Activated CD4-positive, alpha-beta T cell treated with anti-CD3 and anti-CD28 coated beads, Interleukin-2, amount 10 ng/mL, durations not matched to agents 7 days and 5 days (primary cell): Measurements from ENCODE around the gene GLRX5. TPM values are rescaled to one million over a fixed set of nuclear protein-coding genes. Genes with fewer than 3 reads are reported as not detected.

Source experiments
- CTCF ChIA-PET: fragments of 350-600 bp; sonication (Branson Sonifier 250); formaldehyde crosslinking; loops from one replicate; lab custom pipeline; 2021; ENCODE audit warnings: antibody characterized with exemption; lab: Charles Lee
- POLR2A ChIA-PET: fragments of 350-600 bp; sonication (Branson Sonifier 250); formaldehyde crosslinking; loops from one replicate; lab custom pipeline; 2021; ENCODE audit warnings: antibody characterized with exemption; lab: Charles Lee
- DNase-seq: peaks from one replicate; pipeline ENCODE4 v3.0.0-alpha.2; 2020
- H3K27ac Mint-ChIP-seq: one replicate; pipeline ENCODE4 v1.8.0; 2021; ENCODE audit warnings: mild to moderate bottlenecking, moderate library complexity, mixed read lengths
- H3K27me3 Mint-ChIP-seq: one replicate; pipeline ENCODE4 v1.8.0; 2021; ENCODE audit warnings: mixed read lengths
- H3K36me3 Mint-ChIP-seq: one replicate; pipeline ENCODE4 v1.8.0; 2021; ENCODE audit warnings: low read depth, mixed read lengths
- H3K4me1 Mint-ChIP-seq: one replicate; pipeline ENCODE4 v1.8.0; 2021; ENCODE audit warnings: mixed read lengths
- H3K4me3 Mint-ChIP-seq: one replicate; pipeline ENCODE4 v1.8.0; 2021; ENCODE audit warnings: mild to moderate bottlenecking, moderate library complexity, mixed read lengths
- H3K9me3 Mint-ChIP-seq: one replicate; pipeline ENCODE4 v1.8.0; 2021; ENCODE audit warnings: mixed read lengths
- total RNA-seq, 2 experiments: library from RNA; stranded (reverse); gene quantifications; one replicate each; pipeline ENCODE4 v1.2.3, GENCODE V29; 2021

Gene GLRX5
- total RNA-seq, 2 experiments from 2014 or later: 36.6 to 51.2 TPM

GRCh38 chr14:95493976-95494375, 40.9 kb upstream of the GLRX5 start:
- Mint-ChIP-seq H3K9me3 (peaks cover 3% of the 10 kb centered on the region), H3K36me3 (peaks cover 41% of the 10 kb centered on the region), H3K4me1 (peaks cover 67% of the 10 kb centered on the region), H3K27ac (peak overlapping the region; percentile 2), H3K27me3 (no peaks in the 10 kb centered on the region), H3K4me3 (no peak overlapping the region)
- POLR2A ChIA-PET: no interaction called here
- no peak for DNase-seq
- CTCF ChIA-PET: interaction anchor here (0.7 to 2.1 kb wide), 3 partner anchors 12 to 68 kb away, joined by 4 to 5 read pairs (median 5); partner anchors contain the start of gene SYNE3

- no peak for DNase-seq
- ChIA-PET POLR2A (no interaction called here), CTCF (interaction anchor here (0.7 kb wide), 1 partner anchor 67 kb away, joined by 4 read pairs; no protein-coding TSS in a partner anchor)
- H3K4me1 Mint-ChIP-seq: peaks cover 69% of the 10 kb centered on the region
- no peak overlapping the region for H3K4me3 Mint-ChIP-seq
- H3K36me3 Mint-ChIP-seq: peaks cover 44% of the 10 kb centered on the region
- peaks cover 3% of the 10 kb centered on the region for H3K9me3 Mint-ChIP-seq
- H3K27me3 Mint-ChIP-seq: no peaks in the 10 kb centered on the region
- peak overlapping the region; percentile 83 for H3K27ac Mint-ChIP-seq
Observed at GRCh38 chr14:95494456-95494855, 40.4 kb upstream of the GLRX5 start.

DNA sequence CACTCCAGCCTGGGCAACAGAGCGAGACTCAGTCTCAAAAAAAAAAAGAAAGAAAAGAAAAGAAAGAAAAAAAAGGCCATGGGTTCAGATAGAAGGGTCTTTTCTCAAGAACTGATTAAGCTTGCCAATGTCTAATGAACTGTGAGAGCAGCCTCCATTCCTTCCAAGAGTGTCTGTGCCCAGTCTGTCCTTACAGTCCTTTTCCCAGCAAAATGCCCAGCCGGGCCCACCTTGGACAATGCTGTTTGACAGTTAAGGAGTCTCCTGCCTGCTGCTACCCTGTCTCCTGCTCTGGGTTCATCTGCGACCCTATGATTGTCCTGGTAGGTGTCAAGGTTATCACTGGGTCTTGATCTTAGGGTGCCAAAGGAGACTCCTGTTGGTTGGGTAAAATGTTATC, 39.8 kb upstream of the GLRX5 start:
- H3K27me3 Mint-ChIP-seq: no peaks in the 10 kb centered on the region
- peak overlapping the region; percentile 83 for H3K27ac Mint-ChIP-seq
- peaks cover 3% of the 10 kb centered on the region for H3K9me3 Mint-ChIP-seq
- peaks cover 46% of the 10 kb centered on the region for H3K36me3 Mint-ChIP-seq
- CTCF ChIA-PET: no interaction called here
- no peak for DNase-seq
- H3K4me3 Mint-ChIP-seq: no peak overlapping the region
- POLR2A ChIA-PET: no interaction called here
- peaks cover 72% of the 10 kb centered on the region for H3K4me1 Mint-ChIP-seq

DNA sequence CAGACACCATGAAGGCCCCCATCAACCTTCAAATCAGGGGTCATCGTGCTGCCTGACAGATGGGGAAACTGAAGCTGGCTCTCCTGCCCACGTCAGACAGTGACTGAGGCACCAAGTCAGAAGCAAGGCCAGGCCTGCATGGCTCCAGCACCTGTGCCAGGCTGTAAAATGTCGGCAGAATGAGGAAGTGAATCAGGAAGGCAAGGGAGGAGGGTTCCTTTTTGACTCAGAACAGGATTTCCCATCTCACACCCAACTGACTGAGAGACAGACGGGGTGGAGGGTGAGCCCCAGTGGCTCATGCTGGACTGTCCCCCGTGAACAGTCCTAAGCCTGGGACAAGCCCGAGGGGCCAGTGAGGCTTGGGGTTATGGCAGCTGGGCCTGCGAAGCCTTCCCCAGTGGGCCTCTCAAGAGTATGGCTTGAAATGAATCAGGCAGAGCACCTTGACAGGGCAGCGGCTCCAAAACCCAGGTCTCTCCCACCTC, 39.3 kb upstream of the GLRX5 start:
- ChIA-PET CTCF (interaction anchor here (1.0 to 1.7 kb wide), 3 partner anchors 24 to 32 kb away, joined by 3 to 8 read pairs (median 5); no protein-coding TSS in a partner anchor), POLR2A (interaction anchor here (0.9 to 1.6 kb wide), 3 partner anchors 9 to 28 kb away, joined by 3 to 5 read pairs (median 4); no protein-coding TSS in a partner anchor)
- Mint-ChIP-seq H3K27me3 (no peaks in the 10 kb centered on the region), H3K36me3 (peaks cover 47% of the 10 kb centered on the region), H3K27ac (peak overlapping the region; percentile 79), H3K4me1 (peaks cover 75% of the 10 kb centered on the region), H3K4me3 (peak overlapping the region; percentile 15), H3K9me3 (peaks cover 3% of the 10 kb centered on the region)
- no peak for DNase-seq

DNA sequence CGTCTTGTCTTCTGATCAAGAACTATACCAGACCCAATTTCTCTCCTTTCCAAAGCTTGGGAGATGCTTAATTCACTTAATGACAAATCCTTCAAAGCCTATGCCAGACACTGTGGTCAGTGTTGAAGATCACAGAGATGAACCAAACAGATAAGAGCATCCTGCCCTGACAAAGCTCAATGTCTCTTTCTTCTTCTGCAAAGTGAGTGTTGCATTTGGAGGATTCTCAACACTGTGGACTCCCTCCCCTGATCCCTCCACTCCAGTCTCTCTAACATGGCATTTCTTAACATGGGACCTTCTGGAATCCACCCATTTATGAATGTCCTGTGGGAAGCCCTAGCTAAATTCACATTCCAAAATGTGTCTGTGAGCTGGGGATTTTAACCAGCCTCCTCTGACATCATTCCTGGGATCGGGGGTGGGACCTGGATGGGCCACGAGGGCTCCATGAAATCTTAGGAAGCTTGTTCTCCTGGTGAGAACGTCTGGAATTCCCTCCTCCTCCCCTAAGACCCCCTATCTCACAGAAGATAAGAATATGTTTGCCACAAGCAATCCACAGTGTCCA, 38.7 kb upstream of the GLRX5 start:
- Mint-ChIP-seq H3K27me3 (no peaks in the 10 kb centered on the region), H3K27ac (peak overlapping the region; percentile 79), H3K36me3 (peaks cover 48% of the 10 kb centered on the region), H3K9me3 (peaks cover 3% of the 10 kb centered on the region), H3K4me3 (peak overlapping the region; percentile 15), H3K4me1 (peaks cover 78% of the 10 kb centered on the region)
- DNase-seq: peak; percentile 37
- POLR2A ChIA-PET: interaction anchor here (0.9 to 1.6 kb wide), 3 partner anchors 9 to 27 kb away, joined by 3 to 5 read pairs (median 4); no protein-coding TSS in a partner anchor
- CTCF ChIA-PET: interaction anchor here (1.0 to 1.7 kb wide), 5 partner anchors 10 to 31 kb away, joined by 3 to 8 read pairs (median 5); no protein-coding TSS in a partner anchor

DNA sequence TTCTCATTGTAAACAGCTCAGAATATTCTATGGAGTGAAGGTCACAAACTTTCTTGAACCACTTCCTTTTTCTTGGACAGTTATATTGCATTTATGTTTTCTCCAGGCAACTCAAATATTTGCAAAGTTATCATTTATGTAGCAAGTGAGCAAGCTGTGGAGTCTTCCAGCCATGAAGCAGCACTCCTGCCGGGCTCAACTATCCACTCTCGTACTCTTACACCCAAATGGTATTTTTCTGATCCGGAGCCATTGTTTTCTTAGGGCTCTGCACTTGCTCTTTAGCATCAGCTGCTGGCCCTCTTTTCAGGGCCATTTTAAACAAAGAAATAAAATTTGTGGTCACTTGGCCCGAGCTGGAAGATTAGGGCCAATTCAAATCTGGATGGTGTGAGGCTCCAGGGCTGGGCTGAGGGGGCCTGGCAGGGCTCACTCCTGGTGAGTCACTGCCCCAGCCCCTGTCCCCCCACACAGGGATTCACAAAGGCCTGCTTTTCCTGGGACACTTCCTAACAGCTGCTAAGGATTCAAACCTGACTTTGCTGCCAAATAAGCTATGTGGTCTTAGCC, 38.1 kb upstream of the GLRX5 start:
- Mint-ChIP-seq H3K27ac (peak overlapping the region; percentile 79), H3K4me1 (peaks cover 78% of the 10 kb centered on the region), H3K36me3 (peaks cover 45% of the 10 kb centered on the region), H3K9me3 (peaks cover 3% of the 10 kb centered on the region), H3K27me3 (no peaks in the 10 kb centered on the region), H3K4me3 (no peak overlapping the region)
- CTCF ChIA-PET: interaction anchor here (1.0 to 1.7 kb wide), 5 partner anchors 10 to 31 kb away, joined by 3 to 8 read pairs (median 5); no protein-coding TSS in a partner anchor
- POLR2A ChIA-PET: interaction anchor here (1.3 to 1.6 kb wide), 2 partner anchors 16 to 27 kb away, joined by 4 to 5 read pairs; no protein-coding TSS in a partner anchor
- DNase-seq: no peak

DNA sequence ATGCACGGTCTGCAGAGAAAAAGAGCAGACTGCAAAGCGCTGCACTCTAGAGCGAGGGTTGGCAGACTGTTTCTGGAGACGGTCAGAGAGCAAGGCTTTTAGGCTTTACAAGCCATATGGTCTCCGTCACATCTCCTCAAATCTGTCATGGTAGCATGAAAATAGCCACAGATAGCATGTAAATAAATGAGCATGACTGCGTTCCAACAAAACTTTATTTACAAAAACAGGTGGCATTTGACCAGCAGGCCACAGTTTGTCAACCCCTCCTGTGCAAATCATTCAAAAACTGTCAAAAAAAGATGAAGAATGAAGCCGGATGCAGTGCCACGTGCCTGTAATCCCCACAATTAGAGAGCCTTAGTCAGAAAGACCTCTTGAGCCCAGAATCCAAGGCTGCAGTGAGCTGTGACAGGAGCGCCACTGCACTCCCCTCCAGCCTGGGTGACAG, 37.3 kb upstream of the GLRX5 start:
- peaks cover 76% of the 10 kb centered on the region for H3K4me1 Mint-ChIP-seq
- H3K27ac Mint-ChIP-seq: no peak overlapping the region
- no peak for DNase-seq
- CTCF ChIA-PET: no interaction called here
- no peaks in the 10 kb centered on the region for H3K27me3 Mint-ChIP-seq
- no peak overlapping the region for H3K4me3 Mint-ChIP-seq
- H3K9me3 Mint-ChIP-seq: no peaks in the 10 kb centered on the region
- POLR2A ChIA-PET: no interaction called here
- peaks cover 40% of the 10 kb centered on the region for H3K36me3 Mint-ChIP-seq

DNA sequence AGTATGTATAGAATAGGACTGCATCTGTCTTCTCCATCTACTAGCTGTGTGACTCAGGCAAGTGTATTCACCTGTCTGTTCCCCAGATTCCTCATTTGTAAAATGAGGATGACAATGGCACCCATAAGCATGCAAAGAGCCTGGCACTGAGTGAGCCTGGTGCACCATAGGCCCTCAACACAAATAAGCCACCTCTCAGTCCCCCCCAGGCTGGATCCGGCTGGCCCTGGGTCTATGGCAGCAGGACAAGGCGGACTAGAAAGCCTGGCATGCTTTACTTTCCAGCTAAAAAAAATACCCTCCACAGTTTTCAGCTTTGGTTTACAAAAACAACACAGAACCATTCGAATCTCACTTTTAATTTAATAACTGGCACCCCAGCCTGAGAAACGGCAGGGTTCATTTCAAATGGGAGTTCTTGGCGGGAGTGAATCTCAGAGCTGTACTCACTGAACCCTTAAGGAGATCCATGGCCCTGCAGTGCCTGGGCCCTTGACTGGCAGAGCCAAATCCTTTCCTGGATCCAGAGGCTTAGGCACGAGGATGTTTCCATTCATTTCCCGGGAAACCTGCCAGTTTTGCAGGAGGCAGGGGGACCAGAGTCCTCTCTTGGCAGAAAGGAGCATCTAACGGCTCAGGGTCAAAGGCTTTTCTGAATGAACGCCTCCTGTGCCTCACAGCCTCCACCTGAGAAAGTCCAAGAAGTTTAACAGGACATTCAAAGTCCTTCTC, 36.1 kb upstream of the GLRX5 start:
- no peaks in the 10 kb centered on the region for H3K27me3 Mint-ChIP-seq
- ChIA-PET POLR2A (no interaction called here), CTCF (interaction anchor here (1.0 to 1.2 kb wide), 2 partner anchors 14 to 16 kb away, joined by 3 read pairs; no protein-coding TSS in a partner anchor)

DNA sequence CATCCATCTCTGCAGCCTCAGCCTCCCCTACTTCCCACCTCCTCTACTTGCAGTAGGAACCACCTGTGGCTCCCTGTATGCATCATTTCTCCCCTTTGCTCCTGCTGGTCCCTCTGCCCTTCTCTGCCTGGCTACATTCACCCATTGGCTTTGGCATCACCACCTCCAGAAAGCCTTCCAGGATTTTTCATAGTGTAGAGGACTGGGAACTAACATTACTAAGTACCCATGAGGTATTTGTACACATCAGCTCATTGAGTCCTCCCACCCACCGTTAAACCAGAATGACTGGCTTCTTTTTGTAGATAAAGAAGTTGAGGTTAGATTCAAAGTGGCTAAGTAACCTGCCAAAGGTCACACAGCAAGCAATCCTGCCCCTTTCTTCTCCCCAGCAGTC, 35.5 kb upstream of the GLRX5 start:
- H3K27me3 Mint-ChIP-seq: no peaks in the 10 kb centered on the region
- H3K36me3 Mint-ChIP-seq: peaks cover 36% of the 10 kb centered on the region
- POLR2A ChIA-PET: no interaction called here
- peaks cover 78% of the 10 kb centered on the region for H3K4me1 Mint-ChIP-seq
- no peak for DNase-seq
- H3K27ac Mint-ChIP-seq: no peak overlapping the region
- CTCF ChIA-PET: interaction anchor here (0.8 to 1.2 kb wide), 2 partner anchors 14 to 20 kb away, joined by 3 to 4 read pairs; no protein-coding TSS in a partner anchor
- no peaks in the 10 kb centered on the region for H3K9me3 Mint-ChIP-seq
- no peak overlapping the region for H3K4me3 Mint-ChIP-seq

More for the DNA sequence above, 36.1 kb upstream of the GLRX5 start:
- DNase-seq: no peak
- H3K4me1 Mint-ChIP-seq: peaks cover 77% of the 10 kb centered on the region
- H3K27ac Mint-ChIP-seq: no peak overlapping the region
- no peaks in the 10 kb centered on the region for H3K9me3 Mint-ChIP-seq
- peaks cover 36% of the 10 kb centered on the region for H3K36me3 Mint-ChIP-seq
- no peak overlapping the region for H3K4me3 Mint-ChIP-seq

- DNase-seq: no peak
- H3K27me3 Mint-ChIP-seq: no peaks in the 10 kb centered on the region
- peaks cover 40% of the 10 kb centered on the region for H3K36me3 Mint-ChIP-seq
- H3K4me3 Mint-ChIP-seq: no peak overlapping the region
- POLR2A ChIA-PET: no interaction called here
- CTCF ChIA-PET: interaction anchor here (0.8 to 2.7 kb wide), 4 partner anchors 12 to 24 kb away, joined by 4 to 8 read pairs (median 6); no protein-coding TSS in a partner anchor
- H3K27ac Mint-ChIP-seq: peak overlapping the region; percentile 50
- no peaks in the 10 kb centered on the region for H3K9me3 Mint-ChIP-seq
- H3K4me1 Mint-ChIP-seq: peaks cover 78% of the 10 kb centered on the region
Observed at GRCh38 chr14:95500201-95500681, 34.6 kb upstream of the GLRX5 start.

DNA sequence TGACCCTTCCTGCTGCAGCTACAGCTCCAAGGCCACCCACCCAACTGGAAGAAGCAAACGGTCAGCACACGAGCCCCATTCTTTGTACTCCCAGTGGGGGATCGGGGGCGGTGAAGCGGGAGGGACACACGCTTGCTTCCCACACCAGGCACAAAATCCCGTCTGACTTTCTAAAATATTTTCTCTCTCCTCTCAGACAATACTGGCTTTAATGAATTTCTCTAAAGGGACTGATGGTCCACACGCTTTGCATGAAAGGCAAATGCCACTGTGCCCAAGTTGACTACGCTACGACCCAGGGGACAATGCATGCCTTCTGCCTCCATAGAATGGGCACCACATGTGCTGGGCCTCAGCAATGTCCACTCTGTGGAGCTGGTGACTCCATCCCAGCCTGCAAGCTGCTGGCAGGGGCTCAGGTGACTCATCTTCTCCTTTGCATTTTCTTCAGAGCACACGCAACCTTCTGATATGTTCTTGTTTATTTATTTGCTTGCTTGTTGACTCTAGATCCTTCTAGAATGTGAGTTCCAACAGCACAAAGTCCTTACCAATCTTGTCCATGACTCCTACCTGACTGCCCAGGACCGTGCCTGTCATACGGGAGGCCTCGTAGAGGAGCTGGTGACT, 34.0 kb upstream of the GLRX5 start:
- DNase-seq: no peak
- H3K27me3 Mint-ChIP-seq: no peaks in the 10 kb centered on the region
- CTCF ChIA-PET: interaction anchor here (1.5 to 2.7 kb wide), 3 partner anchors 12 to 23 kb away, joined by 5 to 8 read pairs (median 7); no protein-coding TSS in a partner anchor
- peak overlapping the region; percentile 43 for H3K27ac Mint-ChIP-seq
- peaks cover 77% of the 10 kb centered on the region for H3K4me1 Mint-ChIP-seq
- H3K4me3 Mint-ChIP-seq: no peak overlapping the region
- POLR2A ChIA-PET: no interaction called here
- H3K36me3 Mint-ChIP-seq: peaks cover 39% of the 10 kb centered on the region
- no peaks in the 10 kb centered on the region for H3K9me3 Mint-ChIP-seq
